HCT116 (cell line): ENCODE results near the gene LYRM4. TPM values are rescaled to one million over a fixed set of nuclear protein-coding genes. Genes with fewer than 3 reads are reported as not detected.
A peak's percentile ranks its signal among the peaks of the same experiment; 100 is the strongest.

Experiments used
- ATAC-seq: fragments of 200-7000 bp; cut with Tn5 transposase; 2 replicates; pipeline ENCODE4 v1.9.1; 2020; ENCODE audit warnings: mild to moderate bottlenecking, moderate library complexity
- BruUV-seq: library from RNA; stranded (reverse); fragments of 400-500 nt; replicated peaks from 2 replicates; lab custom pipeline; 2021; lab: Mats Ljungman, UMichigan
- CTCF ChIA-PET: fragments of 300-600 bp; sonication (Branson Sonifier 250); formaldehyde crosslinking; loops from one replicate; lab custom pipeline; 2021; ENCODE audit warnings: antibody characterized with exemption; lab: Charles Lee
- POLR2A ChIA-PET: fragments of 300-600, 350-600 bp; sonication (Branson Sonifier 250); formaldehyde crosslinking; loops from one replicate; lab custom pipeline; 2021; ENCODE audit warnings: antibody characterized with exemption; lab: Charles Lee
- RAD21 ChIA-PET, 2 experiments: fragments of 300-600 bp; sonication (Branson Sonifier 250); formaldehyde crosslinking; loops; one replicate each; lab custom pipeline; 2023; ENCODE audit warnings: low total read pairs in 2 of 2; ENCODE audit not compliant: uncharacterized antibody in 2 of 2, unreplicated experiment in 2 of 2, low non-redundant PET in 1 of 2; lab: Charles Lee
- DNase-seq: peaks from one replicate; pipeline ENCODE4 v3.0.0-alpha.2; 2010; ENCODE audit warnings: low read depth, low spot score
- H2AFZ ChIP-seq: fragments of 200-600 bp; shearing (Covaris generic), sonication (generic); 2 replicates; pipeline ENCODE4 v1.6.1; 2017; ENCODE audit warnings: low read depth, mixed run types, mixed read lengths, antibody characterized with exemption, low read length; ENCODE audit not compliant: poor library complexity, severe bottlenecking
- H3K27ac ChIP-seq: 2 replicates; pipeline ENCODE4 v1.5.1; 2012; ENCODE audit warnings: low read depth, low read length
- H3K27me3 ChIP-seq: fragments of 200-600 bp; sonication (generic); 2 replicates; pipeline ENCODE4 v1.6.1; 2016; ENCODE audit warnings: mixed run types, low read length, mixed read lengths; ENCODE audit not compliant: insufficient read depth
- H3K36me3 ChIP-seq, 2 experiments: fragments of 200-500 bp in 1 of 2; fragments of 200-600 bp in 1 of 2; sonication (Bioruptor generic) in 1 of 2; sonication (generic) in 1 of 2; 2 replicates each; pipeline versions ENCODE4 v1.5.1 to v1.6.1; 2014 to 2016; ENCODE audit warnings: low read length in 2 of 2, inconsistent platforms in 1 of 2, mixed read lengths in 1 of 2, mixed run types in 1 of 2; ENCODE audit not compliant: insufficient read depth in 2 of 2, control insufficient read depth in 1 of 2
- H3K4me1 ChIP-seq, 2 experiments: fragments of 200-600 bp in 1 of 2; sonication (generic) in 1 of 2; 2 replicates each; pipeline versions ENCODE4 v1.5.1 to v1.6.1; 2012 to 2017; ENCODE audit warnings: low read length in 2 of 2, inconsistent platforms in 1 of 2, mild to moderate bottlenecking in 1 of 2, mixed read lengths in 1 of 2, mixed run types in 1 of 2, moderate library complexity in 1 of 2; ENCODE audit not compliant: insufficient read depth in 2 of 2, control insufficient read depth in 1 of 2
- H3K4me2 ChIP-seq: fragments of 200-600 bp; sonication (generic); 2 replicates; pipeline ENCODE4 v1.6.1; 2017; ENCODE audit warnings: mixed run types, low read length, mixed read lengths
- H3K4me3 ChIP-seq, 2 experiments: fragments of 200-600 bp in 1 of 2; sonication (generic) in 1 of 2; replicated peaks in 1 of 2; 2 replicates each; pipeline ENCODE4 v1.5.1; 2011 to 2016; ENCODE audit warnings: low read length in 2 of 2, control low read depth in 1 of 2, low read depth in 1 of 2, mild to moderate bottlenecking in 1 of 2, mixed read lengths in 1 of 2, mixed run types in 1 of 2
- H3K79me2 ChIP-seq: fragments of 200-600 bp; sonication (generic); 2 replicates; pipeline ENCODE4 v1.6.1; 2017; ENCODE audit warnings: mild to moderate bottlenecking, mixed run types, low read length, moderate library complexity, mixed read lengths; ENCODE audit not compliant: insufficient read depth
- H3K9ac ChIP-seq: fragments of 200-600 bp; sonication (generic); 2 replicates; pipeline ENCODE4 v1.6.1; 2016; ENCODE audit warnings: low read length, mixed read lengths
- H3K9me2 ChIP-seq: fragments of 200-600 bp; sonication (generic), shearing (Covaris generic); 2 replicates; pipeline ENCODE4 v1.6.1; 2017; ENCODE audit warnings: mixed run types, mild to moderate bottlenecking, moderate library complexity; ENCODE audit not compliant: insufficient read depth
- H3K9me3 ChIP-seq, 2 experiments: fragments of 200-500 bp in 1 of 2; fragments of 200-600 bp in 1 of 2; sonication (Bioruptor generic) in 1 of 2; sonication (generic) in 1 of 2; 2 replicates each; pipeline ENCODE4 v1.6.1; 2014 to 2017; ENCODE audit warnings: low read length in 2 of 2, mixed read lengths in 2 of 2, inconsistent platforms in 1 of 2, low read depth in 1 of 2, mild to moderate bottlenecking in 1 of 2, mixed run types in 1 of 2, moderate library complexity in 1 of 2; ENCODE audit not compliant: control insufficient read depth in 1 of 2, insufficient read depth in 1 of 2
- H4K20me1 ChIP-seq: fragments of 200-600 bp; sonication (generic), shearing (Covaris generic); 2 replicates; pipeline ENCODE4 v1.6.1; 2017; ENCODE audit warnings: mixed run types, mild to moderate bottlenecking, moderate library complexity; ENCODE audit not compliant: insufficient read depth
- CBX3 ChIP-seq: IDR thresholded peaks from 2 replicates; pipeline ENCODE4 v1.6.1; 2012; ENCODE audit warnings: low read depth
- CEBPB ChIP-seq: IDR thresholded peaks from 2 replicates; pipeline ENCODE4 v1.6.1; 2012; ENCODE audit warnings: low read depth
- FOSL1 ChIP-seq: IDR thresholded peaks from 2 replicates; pipeline ENCODE4 v1.6.1; 2012; ENCODE audit warnings: low read depth
- RAD21 ChIP-seq: IDR thresholded peaks from 2 replicates; pipeline ENCODE4 v1.6.1; 2012; ENCODE audit warnings: low read depth, mild to moderate bottlenecking
- SIN3A ChIP-seq: IDR thresholded peaks from 2 replicates; pipeline ENCODE4 v1.6.1; 2012; ENCODE audit warnings: low read depth
- SRF ChIP-seq: IDR thresholded peaks from 2 replicates; pipeline ENCODE4 v1.6.1; 2012; ENCODE audit warnings: low read depth
- YY1 ChIP-seq: IDR thresholded peaks from 2 replicates; pipeline ENCODE4 v1.6.1; 2011; ENCODE audit warnings: low read length, low read depth, moderate library complexity, mild to moderate bottlenecking; ENCODE audit not compliant: insufficient replicate concordance; ENCODE audit errors: extremely low read depth
- ZNF274 ChIP-seq: fragments of 200-500 bp; sonication (Bioruptor generic); IDR thresholded peaks from 2 replicates; pipeline ENCODE4 v1.6.1; 2014; ENCODE audit warnings: mild to moderate bottlenecking, low read depth, low read length, inconsistent platforms
- intact Hi-C: fragments of 100-400 bp; cut with micrococcal nuclease; formaldehyde crosslinking; loops from 2 replicates; pipeline ENCODE4 v1.10.0; 2022
- total RNA-seq: library from RNA; stranded (reverse); gene quantifications from one replicate; pipeline ENCODE4 v1.2.1, GENCODE V29; 2021; ENCODE audit not compliant: unreplicated experiment
- TF ChIP-seq, protein P1 (sequence below): IDR thresholded peaks from 2 replicates; pipeline ENCODE4 v1.6.1; 2012
- TF ChIP-seq, protein P2 (sequence below), 3 experiments: fragments of 200-600 bp in 1 of 3; sonication (generic) in 1 of 3; IDR thresholded peaks in 2 of 3; conservative IDR thresholded peaks in 1 of 3; 2 replicates each; pipeline ENCODE4 v1.5.1; 2012 to 2017; ENCODE audit warnings: low read depth in 2 of 3, low read length in 2 of 3, antibody characterized with exemption in 1 of 3, borderline replicate concordance in 1 of 3, control low read depth in 1 of 3, mild to moderate bottlenecking in 1 of 3, mixed read lengths in 1 of 3, mixed run types in 1 of 3, moderate library complexity in 1 of 3; ENCODE audit not compliant: insufficient read depth in 1 of 3

LYRM4 gene
- total RNA-seq, 1 experiment from 2014 or later: 30.1 TPM

DNA sequence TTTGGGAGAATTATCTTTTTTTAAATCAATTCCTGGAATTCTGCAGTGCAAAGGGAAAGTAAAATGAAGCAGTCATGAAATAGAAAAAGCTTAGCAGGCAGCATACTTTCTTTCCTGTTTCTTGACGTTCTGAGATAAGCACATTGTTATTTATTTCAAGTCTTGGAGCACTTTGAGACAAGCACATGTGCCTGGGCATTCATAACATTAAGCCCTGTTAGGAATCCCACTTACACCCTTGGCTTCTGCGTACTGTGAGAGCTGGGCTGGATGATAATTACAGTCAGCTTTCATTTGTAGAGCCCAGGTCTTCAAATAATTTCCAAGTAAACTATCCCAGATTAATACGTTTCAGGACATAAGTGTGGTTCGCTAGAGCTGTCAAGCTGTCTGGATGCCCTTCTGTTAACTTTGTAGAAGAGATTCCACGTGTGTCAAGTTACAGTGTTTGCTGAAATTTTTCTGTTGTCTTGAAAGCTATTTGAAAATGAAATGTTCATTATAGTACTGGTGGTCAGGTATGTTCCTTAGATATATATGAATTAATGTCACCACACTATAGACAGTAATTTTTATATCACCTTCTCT is 9.4 kb upstream of the LYRM4 start (continued):
- TF ChIP-seq YY1 (no peak), ZNF274 (no peak), RAD21 (no peak), SRF (no peak), CEBPB (no peak)

DNA sequence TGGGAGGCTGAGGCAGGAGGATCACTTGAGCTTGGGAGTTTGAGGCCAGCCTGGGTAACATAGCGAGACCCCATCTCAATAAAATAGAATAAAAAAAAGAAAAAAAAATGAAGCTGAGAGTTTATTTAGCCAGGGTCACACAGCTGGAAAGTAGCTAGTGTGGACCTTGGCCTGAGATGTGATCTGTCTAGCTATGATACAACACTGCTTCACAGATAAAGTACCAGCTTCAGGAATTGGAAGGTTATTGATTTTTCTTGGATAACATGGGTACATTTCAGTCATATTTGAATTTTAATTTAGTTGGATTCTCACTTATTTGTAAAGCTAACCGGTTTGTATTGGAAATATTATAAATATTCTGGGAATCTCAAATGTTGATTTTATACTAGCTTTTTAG is 5.7 kb upstream of the LYRM4 start:
- RAD21 ChIA-PET: no interaction called here

DNA sequence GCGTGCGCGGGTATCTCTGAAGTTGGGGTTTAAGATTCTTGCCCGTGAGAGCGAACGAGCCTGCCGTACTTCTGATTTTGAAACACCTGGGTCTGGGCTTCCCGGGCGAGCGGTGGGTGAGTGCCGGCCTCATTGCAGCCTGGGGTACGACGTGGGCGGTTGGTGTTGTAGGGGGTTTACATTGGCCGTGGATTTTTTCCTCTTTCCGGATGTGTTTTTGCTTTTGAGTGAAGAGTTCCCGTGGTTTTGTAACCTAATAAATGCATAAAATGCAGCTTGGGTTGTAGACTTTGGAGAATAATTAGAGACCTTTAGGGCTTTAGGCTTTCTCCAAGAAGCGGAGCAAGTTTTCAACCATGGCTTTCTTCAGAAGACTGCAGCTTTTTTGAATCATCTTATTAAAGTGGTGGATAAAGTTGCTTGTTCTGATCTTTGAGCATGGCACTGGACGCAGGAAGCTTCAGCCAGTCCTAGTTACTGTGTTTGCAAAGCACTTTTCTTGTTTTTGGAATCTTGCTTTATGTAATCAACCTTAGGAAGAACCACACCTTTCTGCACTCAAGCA is 877 bp upstream of the LYRM4 start:
- ChIA-PET POLR2A (no interaction called here), RAD21 (no interaction called here)

More for the DNA sequence above, 5.7 kb upstream of the LYRM4 start:
- H3K27me3 ChIP-seq: no peaks in the 10 kb centered on the region
- POLR2A ChIA-PET: no interaction called here
- CTCF ChIA-PET: no interaction called here
- H3K9me3 ChIP-seq: no peaks in the 10 kb centered on the region
- H2AFZ ChIP-seq: no peak overlapping the region
- no peak overlapping the region for H3K4me3 ChIP-seq
- H3K9me2 ChIP-seq: no peaks in the 10 kb centered on the region
- no peak for DNase-seq
- H3K36me3 ChIP-seq: no peaks in the 10 kb centered on the region
- intact Hi-C loops: no loop called here
- no peaks in the 10 kb centered on the region for H4K20me1 ChIP-seq
- TF ChIP-seq, protein P1, sequence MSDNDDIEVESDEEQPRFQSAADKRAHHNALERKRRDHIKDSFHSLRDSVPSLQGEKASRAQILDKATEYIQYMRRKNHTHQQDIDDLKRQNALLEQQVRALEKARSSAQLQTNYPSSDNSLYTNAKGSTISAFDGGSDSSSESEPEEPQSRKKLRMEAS: no peak
- no peak for TF ChIP-seq CBX3
- TF ChIP-seq, all 23 proteins: peak for 0
- BruUV-seq: no TSS peak
- no peak for ATAC-seq
- no peak overlapping the region for H3K27ac ChIP-seq
- no peak overlapping the region for H3K9ac ChIP-seq
- peaks cover 30% of the 10 kb centered on the region for H3K79me2 ChIP-seq
- H3K4me1 ChIP-seq: peaks cover 6 to 7% of the 10 kb centered on the region in 2 experiments
- H3K4me2 ChIP-seq: no peak overlapping the region

More for the DNA sequence above, 877 bp upstream of the LYRM4 start:
- Histone ChIP-seq H3K4me2 (peak overlapping the region; percentile 77), H3K27ac (peak overlapping the region; percentile 97), H2AFZ (peak overlapping the region; percentile 63), H3K4me1 (peaks cover 10 to 14% of the 10 kb centered on the region in 2 experiments), H3K4me3 (peak overlapping the region; percentile 77 to 92), H3K79me2 (peaks cover 63% of the 10 kb centered on the region), H3K9ac (peak overlapping the region; percentile 83), H4K20me1 (no peaks in the 10 kb centered on the region), H3K9me2 (no peaks in the 10 kb centered on the region), H3K9me3 (no peaks in the 10 kb centered on the region), H3K36me3 (no peaks in the 10 kb centered on the region), H3K27me3 (no peaks in the 10 kb centered on the region)
- no peak for DNase-seq
- TF ChIP-seq FOSL1 (no peak), SRF (no peak), SIN3A (0 out of 2 replicates have a peak, but pooled peaks have one; percentile 21), YY1 (peak; percentile 97)
- TF ChIP-seq, protein P2, sequence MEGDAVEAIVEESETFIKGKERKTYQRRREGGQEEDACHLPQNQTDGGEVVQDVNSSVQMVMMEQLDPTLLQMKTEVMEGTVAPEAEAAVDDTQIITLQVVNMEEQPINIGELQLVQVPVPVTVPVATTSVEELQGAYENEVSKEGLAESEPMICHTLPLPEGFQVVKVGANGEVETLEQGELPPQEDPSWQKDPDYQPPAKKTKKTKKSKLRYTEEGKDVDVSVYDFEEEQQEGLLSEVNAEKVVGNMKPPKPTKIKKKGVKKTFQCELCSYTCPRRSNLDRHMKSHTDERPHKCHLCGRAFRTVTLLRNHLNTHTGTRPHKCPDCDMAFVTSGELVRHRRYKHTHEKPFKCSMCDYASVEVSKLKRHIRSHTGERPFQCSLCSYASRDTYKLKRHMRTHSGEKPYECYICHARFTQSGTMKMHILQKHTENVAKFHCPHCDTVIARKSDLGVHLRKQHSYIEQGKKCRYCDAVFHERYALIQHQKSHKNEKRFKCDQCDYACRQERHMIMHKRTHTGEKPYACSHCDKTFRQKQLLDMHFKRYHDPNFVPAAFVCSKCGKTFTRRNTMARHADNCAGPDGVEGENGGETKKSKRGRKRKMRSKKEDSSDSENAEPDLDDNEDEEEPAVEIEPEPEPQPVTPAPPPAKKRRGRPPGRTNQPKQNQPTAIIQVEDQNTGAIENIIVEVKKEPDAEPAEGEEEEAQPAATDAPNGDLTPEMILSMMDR (IDR thresholded peaks at IDR 0.05 in 2 of 3, conservative IDR thresholded peaks at IDR 0.05 in 1 of 3; ENCODE audit: borderline replicate concordance in 1 of 3, insufficient read depth in 1 of 3, low read depth in 2 of 3, low read length in 2 of 3): no peak
- intact Hi-C loops: loop anchor here (2.0 kb wide), 1 partner anchor 119 kb away; no protein-coding TSS in a partner anchor
- TSS peak; percentile 82 for BruUV-seq
- CTCF ChIA-PET: no interaction called here
- no peak; the same call in 1 of the 2 replicates for ATAC-seq
